ENCODE measurements around the gene ITPRID2. TPM values are rescaled to one million over a fixed set of nuclear protein-coding genes. Genes with fewer than 3 reads are reported as not detected.

The ITPRID2 gene
- total RNA-seq, 2 donors from 2014 or later: 224 to 274 TPM

DNA sequence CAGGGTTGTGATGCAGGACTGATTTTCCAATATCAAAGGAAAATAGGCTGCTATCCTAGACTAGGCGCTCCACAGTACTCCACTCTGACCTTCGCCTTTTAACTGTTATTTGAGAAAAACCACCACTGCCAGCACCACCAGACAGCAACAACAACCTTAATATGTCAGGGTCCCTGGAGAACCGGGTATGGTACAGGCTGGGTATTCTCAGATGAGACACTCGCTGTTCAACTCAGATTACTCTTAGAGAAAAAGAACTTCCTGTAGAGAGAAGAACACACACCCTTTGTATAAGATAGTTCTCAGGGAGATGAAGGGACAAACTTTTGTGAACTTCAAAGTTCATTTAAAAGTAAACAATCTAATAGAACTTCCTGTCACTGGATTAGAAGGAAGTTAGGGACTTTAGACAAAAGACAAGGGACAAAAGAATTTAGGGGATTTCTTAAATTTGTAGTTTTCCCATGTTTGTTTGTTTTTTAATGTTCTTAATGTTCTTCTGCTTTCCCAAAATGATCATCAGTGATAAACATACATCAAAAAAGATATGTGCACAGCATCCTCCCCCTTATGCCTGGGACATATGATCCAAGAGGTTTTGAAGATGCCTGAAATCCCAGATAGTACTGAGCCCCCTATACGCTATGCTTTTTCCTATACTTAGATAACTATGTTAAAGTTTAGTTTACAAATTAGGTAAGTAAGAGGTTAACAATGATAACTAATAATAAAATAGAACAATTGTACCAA lies 52.8 kb downstream of the ITPRID2 start:
- Histone ChIP-seq H3K4me1 (peaks cover 12% of the 10 kb centered on the region), H3K27ac (no peak overlapping the region), H3K36me3 (replicated peaks in 1 of 2; ENCODE audit: insufficient read depth in 1 of 2, low read depth in 2 of 2) (no peaks in the 10 kb centered on the region), H3K27me3 (no peaks in the 10 kb centered on the region), H3K4me3 (no peak overlapping the region), H3K9me3 (no peaks in the 10 kb centered on the region)
- ATAC-seq (no peak), DNase-seq (no peak)
- TF ChIP-seq POLR2A (IDR thresholded peaks at IDR 0.05): no peak
- TF ChIP-seq, protein P1, sequence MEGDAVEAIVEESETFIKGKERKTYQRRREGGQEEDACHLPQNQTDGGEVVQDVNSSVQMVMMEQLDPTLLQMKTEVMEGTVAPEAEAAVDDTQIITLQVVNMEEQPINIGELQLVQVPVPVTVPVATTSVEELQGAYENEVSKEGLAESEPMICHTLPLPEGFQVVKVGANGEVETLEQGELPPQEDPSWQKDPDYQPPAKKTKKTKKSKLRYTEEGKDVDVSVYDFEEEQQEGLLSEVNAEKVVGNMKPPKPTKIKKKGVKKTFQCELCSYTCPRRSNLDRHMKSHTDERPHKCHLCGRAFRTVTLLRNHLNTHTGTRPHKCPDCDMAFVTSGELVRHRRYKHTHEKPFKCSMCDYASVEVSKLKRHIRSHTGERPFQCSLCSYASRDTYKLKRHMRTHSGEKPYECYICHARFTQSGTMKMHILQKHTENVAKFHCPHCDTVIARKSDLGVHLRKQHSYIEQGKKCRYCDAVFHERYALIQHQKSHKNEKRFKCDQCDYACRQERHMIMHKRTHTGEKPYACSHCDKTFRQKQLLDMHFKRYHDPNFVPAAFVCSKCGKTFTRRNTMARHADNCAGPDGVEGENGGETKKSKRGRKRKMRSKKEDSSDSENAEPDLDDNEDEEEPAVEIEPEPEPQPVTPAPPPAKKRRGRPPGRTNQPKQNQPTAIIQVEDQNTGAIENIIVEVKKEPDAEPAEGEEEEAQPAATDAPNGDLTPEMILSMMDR (IDR thresholded peaks at IDR 0.05): no peak
- intact Hi-C loops (cut with DNase I): no loop called here
- 66 to 75% methylated on average over 5 of the region's 5 CpGs for whole genome bisulfite sequencing, 2 donors

DNA sequence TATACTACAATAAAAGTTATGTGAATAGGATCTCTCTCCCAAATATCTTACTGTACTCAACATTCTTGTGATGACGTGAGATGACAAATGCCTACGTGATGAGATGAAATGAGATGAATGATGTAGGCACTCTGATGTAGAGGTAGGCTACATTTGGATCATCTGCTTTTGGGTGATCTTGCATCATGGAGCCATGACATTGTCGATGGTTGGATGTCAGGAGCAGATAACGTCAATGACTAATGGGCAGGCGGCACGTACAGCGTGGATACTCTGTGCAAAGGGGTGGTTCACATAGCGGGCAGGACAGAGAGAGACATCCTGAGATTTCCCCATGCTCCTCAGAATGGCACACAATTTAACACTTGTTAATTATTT lies 53.4 kb downstream of the ITPRID2 start:
- intact Hi-C loops (cut with DNase I): no loop called here
- Histone ChIP-seq H3K4me3 (no peak overlapping the region), H3K36me3 (replicated peaks in 1 of 2; ENCODE audit: insufficient read depth in 1 of 2, low read depth in 2 of 2) (no peaks in the 10 kb centered on the region), H3K27me3 (no peaks in the 10 kb centered on the region), H3K4me1 (peaks cover 12% of the 10 kb centered on the region), H3K27ac (no peak overlapping the region), H3K9me3 (no peaks in the 10 kb centered on the region)
- 88 to 91% methylated on average over 8 of the region's 8 CpGs for WGBS, 2 donors
- no peak for ATAC-seq
- TF ChIP-seq, protein P1 (IDR thresholded peaks at IDR 0.05): no peak
- no peak for TF ChIP-seq POLR2A (IDR thresholded peaks at IDR 0.05)
- DNase-seq: no peak

DNA sequence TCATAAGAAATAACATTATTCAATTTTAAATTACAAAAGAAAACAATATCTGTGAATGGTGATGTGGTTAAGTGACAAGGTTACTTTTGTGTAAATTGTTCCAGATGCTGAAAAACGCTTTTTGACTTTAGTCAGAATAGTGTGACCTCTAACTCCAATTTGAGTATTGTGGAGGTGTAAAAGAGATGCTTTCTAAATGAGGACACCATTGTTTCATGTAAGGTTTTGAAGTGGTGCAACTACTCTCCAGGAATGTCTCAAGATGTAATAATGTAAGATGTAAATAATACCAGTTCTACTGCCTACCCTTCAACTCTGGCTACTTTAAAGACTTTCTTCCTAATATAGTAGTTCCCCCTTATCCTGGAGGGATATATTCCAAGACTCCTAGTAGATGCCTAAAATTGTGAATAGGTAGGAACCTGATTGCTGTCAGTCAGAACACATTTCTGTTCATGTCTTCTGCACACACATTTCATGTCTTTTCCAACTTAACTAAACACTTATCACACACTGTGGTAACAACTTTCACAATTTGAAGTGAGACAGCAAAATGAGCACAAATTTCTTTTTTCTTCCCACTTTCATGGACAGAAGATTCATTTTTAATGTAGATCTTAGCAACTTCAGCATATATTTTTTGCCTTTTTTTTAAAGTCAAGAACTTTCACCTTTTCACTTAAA lies 55.1 kb downstream of the ITPRID2 start:
- peaks cover 12% of the 10 kb centered on the region for H3K4me1 ChIP-seq
- H3K36me3 ChIP-seq (replicated peaks in 1 of 2; ENCODE audit: insufficient read depth in 1 of 2, low read depth in 2 of 2): no peaks in the 10 kb centered on the region
- H3K27ac ChIP-seq: no peak overlapping the region
- TF ChIP-seq, protein P1 (IDR thresholded peaks at IDR 0.05): no peak
- no peak for TF ChIP-seq POLR2A (IDR thresholded peaks at IDR 0.05)
- ATAC-seq: no peak
- intact Hi-C loops (cut with DNase I): no loop called here
- 78 to 79% methylated on average over 1 of the region's 1 CpG for WGBS, 2 donors
- no peaks in the 10 kb centered on the region for H3K9me3 ChIP-seq
- H3K4me3 ChIP-seq: no peak overlapping the region
- H3K27me3 ChIP-seq: no peaks in the 10 kb centered on the region
- DNase-seq: no peak

DNA sequence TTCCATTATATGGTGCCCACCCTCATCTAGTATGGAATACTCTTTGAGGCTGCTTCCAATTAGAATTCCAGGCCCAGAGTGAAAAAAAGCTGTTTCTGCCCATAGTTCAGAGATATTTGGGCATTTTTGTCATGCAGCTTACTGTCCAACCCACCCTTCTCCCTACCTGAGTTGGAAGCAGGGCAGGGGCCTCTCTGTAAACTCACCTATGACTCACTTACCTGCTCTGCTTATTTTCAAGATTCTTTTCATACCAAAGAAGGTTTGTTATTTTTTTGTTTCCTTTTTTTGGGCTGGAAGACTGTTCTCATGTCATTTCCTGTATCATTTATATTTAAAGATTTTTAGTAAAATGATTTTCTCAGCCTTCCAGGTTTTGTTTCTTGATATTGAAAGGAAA lies 55.7 kb downstream of the ITPRID2 start:
- H3K9me3 ChIP-seq: no peaks in the 10 kb centered on the region
- H3K36me3 ChIP-seq (replicated peaks in 1 of 2; ENCODE audit: insufficient read depth in 1 of 2, low read depth in 2 of 2): no peaks in the 10 kb centered on the region
- intact Hi-C loops (cut with DNase I): no loop called here

More for the DNA sequence above, 55.7 kb downstream of the ITPRID2 start:
- ATAC-seq (no peak), DNase-seq (no peak)
- Histone ChIP-seq H3K27ac (no peak overlapping the region), H3K4me1 (peaks cover 12% of the 10 kb centered on the region), H3K4me3 (no peak overlapping the region), H3K27me3 (no peaks in the 10 kb centered on the region)
- TF ChIP-seq, protein P1 (IDR thresholded peaks at IDR 0.05): no peak
- TF ChIP-seq POLR2A (IDR thresholded peaks at IDR 0.05): no peak

All from body of pancreas (tissue), 4 donors.